Mucosa of stomach (tissue), 1 donor: ENCODE results near the gene THRB.
"Not testable (repeated sequence)": the region's sequence is repeated elsewhere in the genome, so short reads cannot be mapped to it uniquely, and the experiment has no call there.

ENCODE experiments used
- H3K27me3 ChIP-seq: one replicate; pipeline ENCODE4 v1.7.0; 2013; ENCODE audit warnings: mild to moderate bottlenecking, low read length; ENCODE audit not compliant: control insufficient read depth, insufficient read depth
- H3K36me3 ChIP-seq: one replicate; pipeline ENCODE4 v1.7.0; 2013; ENCODE audit warnings: low read length; ENCODE audit not compliant: control insufficient read depth, insufficient read depth
- H3K4me1 ChIP-seq: one replicate; pipeline ENCODE4 v1.7.0; 2013; ENCODE audit warnings: mild to moderate bottlenecking, low read length; ENCODE audit not compliant: control insufficient read depth, insufficient read depth
- H3K4me3 ChIP-seq: one replicate; pipeline ENCODE4 v1.7.0; 2013; ENCODE audit warnings: low read length
- H3K9ac ChIP-seq: one replicate; pipeline ENCODE4 v1.7.0; 2013; ENCODE audit warnings: mild to moderate bottlenecking, low read length, moderate library complexity
- H3K9me3 ChIP-seq: one replicate; pipeline ENCODE4 v1.7.0; 2013; ENCODE audit warnings: mild to moderate bottlenecking, low read length, moderate library complexity; ENCODE audit not compliant: control insufficient read depth
- donor health status: Pancreatic carcinoma.

Gene THRB

DNA sequence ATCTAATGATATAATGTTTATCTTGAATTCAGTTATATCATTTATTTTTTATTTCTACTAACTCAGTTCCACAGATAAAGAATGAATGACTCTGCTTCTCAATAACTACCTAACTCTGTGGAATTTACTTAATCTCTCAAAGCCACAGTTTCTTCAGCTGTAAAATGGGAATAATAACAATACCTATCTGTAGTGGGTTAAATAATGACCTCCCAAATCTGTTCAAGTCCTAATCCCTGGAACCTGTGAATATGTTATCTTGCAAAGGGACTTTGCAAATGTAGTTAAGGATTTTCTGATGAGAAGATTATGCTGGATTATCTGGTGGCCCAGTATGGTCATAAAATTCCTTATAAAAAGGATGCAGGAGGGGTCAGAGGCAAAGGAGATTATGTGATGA is 61.7 kb downstream of the THRB start:
- Histone ChIP-seq H3K36me3 (no peaks in the 10 kb centered on the region), H3K9me3 (no peaks in the 10 kb centered on the region), H3K27me3 (no peaks in the 10 kb centered on the region), H3K4me1 (peaks cover 10% of the 10 kb centered on the region), H3K9ac (no peak overlapping the region), H3K4me3 (no peak overlapping the region)

GRCh38 chr3:24428481-24428880 is 66.2 kb downstream of the THRB start:
- Histone ChIP-seq H3K36me3 (no peaks in the 10 kb centered on the region), H3K9me3 (no peaks in the 10 kb centered on the region), H3K4me3 (no peak overlapping the region), H3K27me3 (no peaks in the 10 kb centered on the region), H3K9ac (no peak overlapping the region), H3K4me1 (no peaks in the 10 kb centered on the region)

GRCh38 chr3:24426896-24427295 is 67.8 kb downstream of the THRB start:
- no peaks in the 10 kb centered on the region for H3K36me3 ChIP-seq
- no peaks in the 10 kb centered on the region for H3K27me3 ChIP-seq
- no peaks in the 10 kb centered on the region for H3K4me1 ChIP-seq
- no peaks in the 10 kb centered on the region for H3K9me3 ChIP-seq
- no peak overlapping the region for H3K4me3 ChIP-seq
- H3K9ac ChIP-seq, result no peak overlapping the region

DNA sequence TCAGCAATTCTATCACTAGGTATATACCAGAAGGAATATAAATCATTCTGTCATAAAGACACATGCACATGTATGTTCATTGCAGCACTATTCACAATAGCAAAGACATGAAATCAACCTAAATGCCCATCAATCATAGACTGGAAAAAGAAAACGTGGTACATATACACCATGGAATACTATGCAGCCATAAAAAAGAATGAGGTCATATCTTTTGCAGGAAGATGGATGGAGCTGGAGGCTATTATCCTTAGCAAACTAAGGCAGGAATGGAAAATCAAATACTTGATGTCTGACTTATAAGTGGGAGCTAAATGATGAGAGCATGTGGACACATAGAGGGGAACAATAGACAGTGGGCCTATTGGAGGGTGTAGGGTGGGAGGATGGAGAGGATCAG is 73.8 kb downstream of the THRB start:
- H3K4me3 ChIP-seq, H3K9ac ChIP-seq, H3K9me3 ChIP-seq, H3K36me3 ChIP-seq, H3K4me1 ChIP-seq, H3K27me3 ChIP-seq: not testable (repeated sequence)

- Histone ChIP-seq H3K9ac (no peak overlapping the region), H3K27me3 (no peaks in the 10 kb centered on the region), H3K36me3 (no peaks in the 10 kb centered on the region), H3K4me3 (no peak overlapping the region), H3K9me3 (no peaks in the 10 kb centered on the region), H3K4me1 (no peaks in the 10 kb centered on the region)
These were observed 74.4 kb downstream of the THRB start for GRCh38 chr3:24420224-24420623.

DNA sequence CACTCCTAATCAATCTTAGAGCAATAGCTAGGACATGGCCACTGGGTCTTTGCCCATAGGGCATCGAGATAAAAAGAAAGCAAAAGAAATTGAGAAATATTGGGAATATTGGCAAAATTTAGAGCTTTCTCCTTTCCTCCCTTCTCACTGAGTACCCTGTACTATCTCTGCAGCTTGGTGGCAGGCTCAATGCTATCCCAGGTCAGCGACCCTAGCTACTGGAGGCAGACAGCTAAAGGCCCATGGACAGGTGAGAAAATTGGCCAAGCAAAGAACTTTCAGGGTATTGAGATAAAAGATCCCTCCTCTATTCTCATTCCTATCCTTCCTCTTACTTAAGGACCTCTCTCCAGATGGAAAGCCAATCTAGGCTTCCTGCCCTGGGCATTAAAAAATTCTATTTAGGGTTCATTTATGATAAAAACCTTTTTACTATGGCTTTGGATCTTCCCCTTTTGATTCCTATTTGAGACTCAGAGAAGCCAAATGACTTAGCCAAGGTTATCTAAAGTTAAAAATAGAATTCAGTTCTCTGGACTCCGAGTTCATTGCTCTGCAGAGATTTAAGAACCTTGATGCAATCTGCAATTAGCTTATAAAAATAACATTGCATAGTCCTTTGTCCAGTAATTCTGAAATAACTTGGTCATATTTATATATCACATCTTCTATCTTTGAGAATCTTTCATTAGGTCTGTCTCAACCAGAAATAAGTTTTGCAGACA is 75.4 kb downstream of the THRB start:
- H3K36me3 ChIP-seq, result no peaks in the 10 kb centered on the region
- no peaks in the 10 kb centered on the region for H3K4me1 ChIP-seq
- H3K9me3 ChIP-seq, result no peaks in the 10 kb centered on the region
- no peak overlapping the region for H3K9ac ChIP-seq
- H3K27me3 ChIP-seq, result no peaks in the 10 kb centered on the region
- H3K4me3 ChIP-seq, result no peak overlapping the region

- Histone ChIP-seq H3K4me1 (no peaks in the 10 kb centered on the region), H3K27me3 (no peaks in the 10 kb centered on the region), H3K36me3 (no peaks in the 10 kb centered on the region), H3K9me3 (no peaks in the 10 kb centered on the region), H3K9ac (no peak overlapping the region), H3K4me3 (no peak overlapping the region)
These were observed 76.9 kb downstream of the THRB start for GRCh38 chr3:24417730-24418129.

GRCh38 chr3:24416224-24416623 is 78.4 kb downstream of the THRB start:
- Histone ChIP-seq H3K36me3 (no peaks in the 10 kb centered on the region), H3K4me3 (no peak overlapping the region), H3K27me3 (no peaks in the 10 kb centered on the region), H3K9me3 (no peaks in the 10 kb centered on the region), H3K4me1 (no peaks in the 10 kb centered on the region), H3K9ac (no peak overlapping the region)

- Histone ChIP-seq H3K27me3 (no peaks in the 10 kb centered on the region), H3K9ac (no peak overlapping the region), H3K4me1 (no peaks in the 10 kb centered on the region), H3K4me3 (no peak overlapping the region), H3K36me3 (no peaks in the 10 kb centered on the region), H3K9me3 (no peaks in the 10 kb centered on the region)
These were observed 78.8 kb downstream of the THRB start for GRCh38 chr3:24415824-24416223.

GRCh38 chr3:24413662-24414061 is 81.0 kb downstream of the THRB start:
- H3K4me3 ChIP-seq, H3K9me3 ChIP-seq, H3K36me3 ChIP-seq, H3K9ac ChIP-seq, H3K4me1 ChIP-seq, H3K27me3 ChIP-seq: not testable (repeated sequence)

DNA sequence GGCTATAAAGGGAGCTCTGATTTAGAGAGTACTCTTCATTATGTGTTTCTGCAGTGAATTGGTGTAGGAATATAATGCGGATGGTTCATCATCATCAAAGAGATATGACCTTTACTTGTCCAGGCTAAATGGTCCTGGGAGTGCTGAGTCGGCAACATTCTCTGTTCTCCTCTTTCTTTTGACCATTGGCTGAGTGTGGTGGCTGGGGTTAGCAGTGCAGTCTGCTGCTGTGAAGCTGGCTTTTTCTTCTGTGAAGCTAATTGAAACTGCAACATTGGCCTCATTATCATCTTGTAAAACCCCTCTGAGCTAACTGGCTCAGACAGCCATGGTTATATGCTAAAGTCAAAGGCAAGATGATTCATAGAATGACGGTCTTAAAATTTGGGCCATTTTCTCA is 83.8 kb downstream of the THRB start:
- Histone ChIP-seq H3K4me1 (no peaks in the 10 kb centered on the region), H3K36me3 (no peaks in the 10 kb centered on the region), H3K4me3 (no peak overlapping the region), H3K27me3 (no peaks in the 10 kb centered on the region), H3K9ac (no peak overlapping the region), H3K9me3 (no peaks in the 10 kb centered on the region)

GRCh38 chr3:24407980-24408680 is 86.5 kb downstream of the THRB start:
- H3K9ac ChIP-seq, result no peak overlapping the region
- H3K36me3 ChIP-seq, result no peaks in the 10 kb centered on the region
- no peak overlapping the region for H3K4me3 ChIP-seq
- no peaks in the 10 kb centered on the region for H3K9me3 ChIP-seq
- H3K4me1 ChIP-seq, result no peaks in the 10 kb centered on the region
- no peaks in the 10 kb centered on the region for H3K27me3 ChIP-seq
